Measurements from ENCODE around the gene TUSC2.

GRCh38 chr3:50324351-50325112, 3.5 kb downstream of the TUSC2 start:
- no peak for TF ChIP-seq POLR2A (IDR thresholded peaks at IDR 0.05)
- TF ChIP-seq, protein P1, sequence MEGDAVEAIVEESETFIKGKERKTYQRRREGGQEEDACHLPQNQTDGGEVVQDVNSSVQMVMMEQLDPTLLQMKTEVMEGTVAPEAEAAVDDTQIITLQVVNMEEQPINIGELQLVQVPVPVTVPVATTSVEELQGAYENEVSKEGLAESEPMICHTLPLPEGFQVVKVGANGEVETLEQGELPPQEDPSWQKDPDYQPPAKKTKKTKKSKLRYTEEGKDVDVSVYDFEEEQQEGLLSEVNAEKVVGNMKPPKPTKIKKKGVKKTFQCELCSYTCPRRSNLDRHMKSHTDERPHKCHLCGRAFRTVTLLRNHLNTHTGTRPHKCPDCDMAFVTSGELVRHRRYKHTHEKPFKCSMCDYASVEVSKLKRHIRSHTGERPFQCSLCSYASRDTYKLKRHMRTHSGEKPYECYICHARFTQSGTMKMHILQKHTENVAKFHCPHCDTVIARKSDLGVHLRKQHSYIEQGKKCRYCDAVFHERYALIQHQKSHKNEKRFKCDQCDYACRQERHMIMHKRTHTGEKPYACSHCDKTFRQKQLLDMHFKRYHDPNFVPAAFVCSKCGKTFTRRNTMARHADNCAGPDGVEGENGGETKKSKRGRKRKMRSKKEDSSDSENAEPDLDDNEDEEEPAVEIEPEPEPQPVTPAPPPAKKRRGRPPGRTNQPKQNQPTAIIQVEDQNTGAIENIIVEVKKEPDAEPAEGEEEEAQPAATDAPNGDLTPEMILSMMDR (IDR thresholded peaks at IDR 0.05), result peak; percentile 77 to 93 (median 85)

All from adrenal gland (tissue), 5 donors.